NCI-H526 treated with DMSO at 0.1 percent for 48 hours (cell line): Measurements from ENCODE around the gene HK1.
"Not testable (repeated sequence)": the region's sequence is repeated elsewhere in the genome, so short reads cannot be mapped to it uniquely, and the experiment has no call there.

Experiments used
- DNase-seq: peaks from one replicate; lab custom pipeline; 2025; lab: John Stamatoyannopoulos, UW

HK1 gene

DNA sequence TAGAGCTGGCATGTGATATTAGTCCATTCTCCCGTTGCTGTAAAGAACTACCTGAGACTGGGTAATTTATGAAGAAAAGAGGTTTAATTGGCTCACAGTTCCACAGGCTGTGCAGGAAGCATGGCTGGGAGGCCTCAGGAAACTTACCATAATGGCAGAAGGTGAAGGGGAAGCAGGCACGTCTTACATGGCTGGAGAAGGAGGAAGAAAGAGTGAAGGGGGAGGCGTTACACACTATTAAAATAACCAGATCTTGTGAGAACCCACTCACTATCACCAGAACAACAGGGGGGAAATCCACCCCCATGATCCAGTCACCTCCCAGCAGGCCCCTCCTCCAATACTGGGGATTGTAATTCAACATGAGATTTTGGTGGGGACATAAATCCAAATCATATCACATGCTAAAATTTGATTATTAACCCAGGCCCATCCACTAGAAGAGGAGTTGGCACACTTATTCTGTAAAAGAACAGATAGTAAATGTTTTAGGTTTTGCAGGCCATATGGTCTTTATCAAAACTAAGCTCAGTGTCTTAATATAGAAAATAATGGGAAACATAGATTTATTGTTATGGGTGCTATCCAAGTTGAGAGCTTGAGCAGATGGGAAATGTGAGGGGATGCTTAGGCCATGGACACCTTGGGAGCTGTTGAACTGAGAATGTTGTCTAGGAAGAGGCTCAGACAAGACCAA lies 18.6 kb upstream of the HK1 start:
- DNase-seq = no peak

DNA sequence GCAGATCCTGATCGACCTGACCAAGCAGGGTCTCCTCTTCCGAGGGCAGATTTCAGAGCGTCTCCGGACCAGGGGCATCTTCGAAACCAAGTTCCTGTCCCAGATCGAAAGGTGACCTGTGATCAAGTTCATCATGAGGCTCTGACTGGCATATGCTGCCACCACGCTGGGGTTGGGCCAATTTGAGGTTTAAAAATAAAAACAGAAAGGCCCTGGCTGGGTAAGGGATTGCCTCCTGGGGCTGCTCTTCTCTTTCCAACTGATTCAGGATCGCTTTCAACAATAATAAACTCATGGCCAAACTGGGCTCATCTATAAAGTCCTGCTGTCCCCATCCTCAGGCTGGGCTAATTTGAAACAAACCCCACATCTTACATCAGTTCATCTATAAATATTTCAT lies 17.1 kb upstream of the HK1 start:
- DNase-seq = no peak

DNA sequence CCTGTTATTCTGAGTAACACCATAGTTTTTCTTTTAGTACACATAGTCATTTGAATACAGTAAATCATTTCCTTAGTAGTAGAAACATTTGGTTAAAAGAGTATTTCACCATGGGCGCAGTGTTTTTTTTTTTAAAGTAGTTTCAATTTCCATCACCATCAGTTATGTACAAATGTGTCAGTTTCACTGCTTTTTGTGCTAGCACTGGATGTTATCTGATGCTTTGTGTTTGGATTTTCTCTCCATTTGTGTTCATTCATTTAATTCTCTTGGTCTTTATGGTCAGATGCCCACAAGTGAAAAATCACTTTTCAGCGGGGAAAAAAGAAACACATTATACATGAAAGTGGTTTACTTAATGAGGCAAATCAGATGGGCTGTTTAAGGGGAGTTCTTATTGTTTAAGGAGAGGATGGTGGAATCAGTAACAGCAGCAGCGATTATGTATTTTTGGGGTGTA lies 16.0 kb upstream of the HK1 start:
- no peak for DNase-seq

DNA sequence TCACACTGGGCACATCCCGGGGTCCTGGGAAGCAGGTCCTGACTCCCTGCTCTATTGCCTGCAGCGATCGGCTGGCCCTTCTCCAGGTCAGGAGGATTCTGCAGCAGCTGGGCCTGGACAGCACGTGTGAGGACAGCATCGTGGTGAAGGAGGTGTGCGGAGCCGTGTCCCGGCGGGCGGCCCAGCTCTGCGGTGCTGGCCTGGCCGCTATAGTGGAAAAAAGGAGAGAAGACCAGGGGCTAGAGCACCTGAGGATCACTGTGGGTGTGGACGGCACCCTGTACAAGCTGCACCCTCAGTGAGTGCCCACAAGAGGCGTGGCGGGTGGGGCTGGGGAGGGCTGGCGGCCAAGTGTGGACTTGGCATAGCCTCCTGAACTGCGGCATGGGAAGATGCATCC lies 12.8 kb upstream of the HK1 start:
- no peak for DNase-seq

DNA sequence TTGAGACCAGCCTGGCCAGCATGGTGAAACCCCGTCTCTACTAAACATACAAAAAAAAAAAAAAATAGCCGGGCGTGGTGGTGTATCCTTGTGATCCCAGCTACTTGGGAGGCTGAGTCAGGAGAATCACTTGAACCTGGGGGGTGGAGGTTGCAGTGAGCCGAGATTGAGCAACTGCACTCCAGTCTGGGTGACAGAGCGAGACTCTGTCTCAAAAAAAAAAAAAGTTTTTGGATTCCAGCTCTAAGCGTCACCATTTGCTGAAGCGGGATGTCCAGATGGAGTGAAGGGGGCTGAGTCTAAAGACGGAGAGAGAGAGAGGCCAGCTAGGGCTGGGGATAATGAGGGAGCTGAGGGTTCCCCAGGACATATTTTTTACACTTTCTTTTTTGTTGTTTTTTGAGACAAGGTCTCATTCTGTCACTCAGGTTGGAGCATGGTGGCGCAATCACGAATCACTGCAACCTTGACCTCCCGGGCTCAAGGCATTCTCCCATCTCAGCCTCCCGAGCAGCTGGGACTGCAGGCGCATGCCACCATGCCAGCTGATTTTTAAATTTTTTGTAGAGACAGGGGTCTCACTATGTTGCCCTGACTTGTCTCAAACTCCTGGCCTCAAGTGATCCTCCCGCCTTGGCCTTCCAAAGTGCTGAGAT lies 9.4 kb upstream of the HK1 start:
- no peak for DNase-seq

DNA sequence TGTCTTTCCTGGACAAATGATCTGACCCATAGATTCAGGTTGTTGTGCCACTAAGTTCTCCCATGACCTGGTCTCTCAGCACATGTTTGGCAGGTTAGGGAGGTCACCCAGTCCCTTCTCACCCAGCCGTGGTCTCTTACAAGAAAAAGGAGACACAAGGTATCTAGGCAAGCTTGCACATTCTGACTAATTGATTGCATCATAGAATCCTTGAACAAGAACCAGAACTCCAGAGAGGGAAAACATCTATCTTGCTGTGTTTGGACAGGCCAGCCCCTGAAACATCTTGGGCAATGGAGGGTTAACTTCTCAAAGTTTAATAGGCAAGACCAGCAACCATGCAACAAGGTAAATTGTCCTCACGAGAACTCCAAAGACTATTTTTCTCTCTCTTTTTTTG lies 8.5 kb upstream of the HK1 start:
- DNase-seq = no peak

DNA sequence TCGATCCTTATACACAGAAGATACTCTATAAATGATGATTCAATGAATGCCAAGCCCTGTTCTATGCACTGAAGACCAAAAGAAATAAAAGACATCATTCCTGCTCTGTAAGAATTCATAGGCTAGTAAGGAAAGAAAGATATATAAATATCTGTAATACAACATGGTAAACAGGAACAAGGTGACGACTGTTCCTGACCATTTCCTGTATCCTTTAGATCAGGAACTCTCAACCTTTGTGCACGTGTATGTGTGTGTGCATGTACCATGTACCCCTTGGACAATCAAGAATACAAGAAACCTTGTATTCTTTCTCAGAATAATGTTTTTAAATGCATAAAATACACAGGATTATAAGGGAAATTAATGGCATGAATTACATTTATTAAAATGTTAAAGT lies 7.3 kb upstream of the HK1 start:
- DNase-seq = no peak

DNA sequence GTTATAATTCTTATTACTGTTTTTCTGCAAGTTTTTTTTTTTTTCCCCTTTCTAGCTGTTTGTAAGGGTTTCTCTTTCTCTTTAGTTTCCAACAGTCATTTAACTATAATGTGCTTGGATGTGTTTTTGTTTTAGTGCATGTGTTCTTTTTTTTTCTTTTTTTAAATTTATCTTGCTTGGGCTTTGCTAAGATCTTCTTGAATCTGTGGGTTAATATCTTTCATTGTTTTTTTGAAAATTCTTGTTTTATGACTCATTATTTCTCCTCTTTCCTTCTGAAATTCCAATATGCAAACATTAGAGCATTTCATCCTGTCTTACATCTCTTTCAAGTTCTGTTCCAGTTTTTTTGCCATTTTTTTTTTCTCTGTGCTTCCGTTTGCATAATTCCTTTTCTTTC lies 5.7 kb upstream of the HK1 start:
- DNase-seq = no peak

DNA sequence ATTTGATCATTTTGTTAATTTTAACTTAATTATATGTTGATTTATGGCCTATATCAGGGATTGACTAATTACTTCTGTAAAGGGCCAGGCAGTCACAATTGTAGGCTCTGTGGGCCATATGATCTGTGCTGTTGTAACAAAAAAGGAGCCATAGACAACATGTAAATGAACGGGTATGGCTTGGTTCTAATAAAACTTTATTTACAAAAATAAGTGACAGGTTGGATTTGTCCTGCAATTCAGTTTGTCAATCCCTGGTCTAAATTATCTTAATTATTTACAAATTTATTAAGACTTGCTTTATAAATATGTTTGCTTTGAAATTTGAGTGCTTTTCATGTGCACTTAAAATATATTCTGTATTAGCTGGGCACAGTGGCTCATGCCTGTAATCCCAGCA lies 2.9 kb upstream of the HK1 start:
- DNase-seq = no peak

DNA sequence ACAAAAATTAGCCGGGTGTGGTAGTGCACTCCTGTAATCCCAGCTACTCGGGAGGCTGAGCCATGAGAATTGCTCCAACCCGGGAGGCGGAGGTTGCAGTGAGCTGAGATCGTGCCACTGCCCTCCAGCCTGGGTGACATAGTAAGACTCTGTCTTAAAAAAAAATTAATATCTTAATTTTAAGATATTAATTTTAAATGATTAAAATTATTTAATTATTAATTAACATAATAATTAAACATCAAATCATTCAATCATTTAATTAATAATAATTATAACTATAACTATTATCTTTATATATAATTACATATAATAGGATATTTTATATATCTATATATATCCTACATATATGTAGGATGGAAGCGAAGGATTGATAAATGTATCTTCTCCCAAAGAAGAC lies 1.8 kb upstream of the HK1 start:
- DNase-seq = no peak

DNA sequence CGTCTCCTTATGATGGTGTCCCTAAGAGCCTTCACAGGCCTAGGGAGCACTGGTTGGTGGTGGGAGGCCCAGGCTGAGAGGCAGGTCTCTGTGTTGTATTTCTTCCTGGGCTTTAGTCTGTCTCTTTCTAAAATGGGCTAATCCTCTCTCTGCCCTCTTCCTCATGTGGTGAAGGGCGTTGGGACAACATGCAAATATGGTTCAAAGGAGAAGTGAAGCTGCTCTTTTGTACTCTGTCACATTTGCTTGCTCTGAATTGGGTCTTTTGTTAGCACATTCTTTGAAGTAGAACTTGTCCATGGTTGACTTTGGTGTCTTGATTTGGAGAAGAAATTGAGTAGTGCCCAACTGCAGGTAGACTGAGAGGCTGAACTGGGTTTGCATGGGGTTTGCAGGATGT lies 814 bp downstream of the HK1 start:
- no peak for DNase-seq

DNA sequence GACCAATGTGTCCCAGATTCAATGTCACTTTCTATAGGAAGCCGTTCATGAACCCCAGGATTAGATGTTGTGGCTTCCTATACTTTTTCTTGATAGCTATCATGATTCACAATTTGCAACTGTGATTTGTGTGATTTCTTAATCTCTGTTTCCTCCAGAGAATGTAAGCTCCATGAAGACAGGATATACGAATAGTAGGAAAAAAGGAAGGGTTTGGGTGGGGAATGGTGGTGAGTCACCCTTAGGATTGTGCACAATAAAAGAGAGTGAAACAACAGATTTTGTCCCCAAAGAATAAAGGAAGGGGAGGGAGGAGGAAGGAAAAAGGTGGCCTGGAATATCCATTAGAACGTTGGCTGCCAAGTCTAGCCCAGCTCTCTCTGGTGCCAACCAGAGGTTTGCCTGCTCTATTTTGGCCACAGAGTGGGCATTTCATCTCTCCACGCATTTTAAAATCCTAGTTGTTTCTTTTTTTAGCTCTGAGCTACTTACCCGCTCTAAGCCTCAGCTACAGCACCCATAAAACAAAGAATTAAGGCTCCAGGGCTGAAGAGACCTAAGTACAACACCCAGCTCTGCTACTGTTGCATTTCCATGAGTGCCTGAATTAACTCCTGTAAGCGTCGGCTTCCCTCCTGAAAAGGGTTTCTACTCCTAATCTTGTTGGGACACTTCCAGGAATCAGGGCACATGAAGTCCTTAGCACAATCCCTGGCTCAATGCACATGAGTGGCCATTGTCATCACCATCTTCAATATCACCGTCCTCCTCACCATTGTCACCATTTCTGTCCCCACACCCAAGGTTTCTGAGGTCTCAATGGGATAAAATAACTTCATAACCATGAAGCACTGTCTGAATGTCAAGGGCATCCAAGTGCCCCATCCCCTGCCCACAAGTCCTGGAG lies 3.5 kb downstream of the HK1 start:
- DNase-seq = no peak

DNA sequence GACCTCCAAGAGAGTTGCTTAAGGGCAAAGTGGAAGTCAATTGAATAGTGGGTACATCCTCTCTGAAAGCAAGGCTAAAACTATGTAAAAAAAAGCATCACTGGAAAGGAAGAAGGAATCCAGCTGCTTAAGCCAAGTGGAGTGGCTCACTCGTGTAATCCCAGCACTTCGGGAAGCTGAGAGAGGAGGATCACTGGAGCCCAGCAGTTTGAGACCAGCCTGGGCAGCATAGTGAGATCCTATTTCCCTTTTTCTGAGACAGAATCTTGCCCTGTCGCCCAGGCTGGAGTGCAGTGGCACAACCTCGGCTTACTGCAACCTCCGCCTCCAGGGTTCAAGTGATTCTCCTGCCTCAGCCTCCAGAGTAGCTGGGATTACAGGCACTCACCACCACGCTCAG lies 6.1 kb downstream of the HK1 start:
- not testable (repeated sequence) for DNase-seq

DNA sequence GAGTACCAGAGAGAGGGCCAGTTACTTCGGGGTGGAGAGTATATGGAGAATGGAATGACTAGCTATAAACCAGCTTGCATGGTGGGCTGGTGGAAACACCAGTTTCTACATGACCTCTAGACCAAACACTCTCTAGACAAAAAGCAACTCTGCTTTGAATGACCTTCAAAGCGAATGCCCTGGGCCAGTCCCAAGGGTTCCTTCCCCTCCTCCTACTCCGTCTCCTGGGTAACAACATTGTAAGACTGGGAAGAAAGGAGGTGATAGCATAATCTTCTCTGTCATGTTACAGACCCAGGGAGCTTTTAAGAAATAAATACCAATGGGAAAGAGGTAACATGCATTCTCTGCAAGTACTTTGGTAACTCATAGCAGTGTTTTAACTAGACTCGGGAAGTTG lies 7.4 kb downstream of the HK1 start:
- DNase-seq = no peak

DNA sequence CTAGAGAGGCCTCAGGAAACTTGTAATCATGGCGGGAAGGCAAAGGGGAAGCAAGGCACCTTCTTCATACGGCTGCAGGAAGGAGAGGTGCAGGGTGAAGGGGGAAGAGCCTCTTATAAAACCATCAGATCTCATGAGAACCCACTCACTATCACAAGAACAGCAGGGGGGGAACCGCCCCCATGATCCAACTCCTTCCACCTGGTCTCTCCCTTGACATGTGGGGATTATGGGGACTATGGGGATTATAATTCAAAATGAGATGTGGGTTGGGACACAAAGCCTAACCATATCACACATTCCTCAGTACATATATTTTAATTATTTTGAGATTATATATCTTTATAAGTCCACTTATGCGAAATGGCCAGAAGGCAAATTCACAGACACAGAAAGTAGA lies 8.9 kb downstream of the HK1 start:
- no peak for DNase-seq

DNA sequence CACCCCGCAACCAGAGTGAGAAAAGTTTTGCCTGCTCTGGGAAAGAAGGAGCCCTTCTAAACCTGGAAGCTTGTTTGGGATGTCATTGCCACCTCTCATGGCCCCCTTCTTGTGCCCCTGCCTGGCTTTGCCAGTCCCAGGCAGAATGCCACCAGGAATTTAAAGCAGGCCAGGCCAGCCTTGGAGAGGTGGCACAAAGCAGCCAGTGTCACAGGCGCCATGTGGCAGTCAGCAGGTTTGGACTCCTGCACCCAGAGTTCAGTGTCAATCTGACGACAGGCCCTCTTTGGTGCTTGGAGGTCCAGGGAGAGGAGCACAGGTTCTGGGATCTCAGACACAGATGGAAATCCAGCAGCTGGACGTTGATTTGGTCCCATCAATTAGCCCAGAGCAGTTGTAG lies 12.7 kb downstream of the HK1 start:
- no peak for DNase-seq

DNA sequence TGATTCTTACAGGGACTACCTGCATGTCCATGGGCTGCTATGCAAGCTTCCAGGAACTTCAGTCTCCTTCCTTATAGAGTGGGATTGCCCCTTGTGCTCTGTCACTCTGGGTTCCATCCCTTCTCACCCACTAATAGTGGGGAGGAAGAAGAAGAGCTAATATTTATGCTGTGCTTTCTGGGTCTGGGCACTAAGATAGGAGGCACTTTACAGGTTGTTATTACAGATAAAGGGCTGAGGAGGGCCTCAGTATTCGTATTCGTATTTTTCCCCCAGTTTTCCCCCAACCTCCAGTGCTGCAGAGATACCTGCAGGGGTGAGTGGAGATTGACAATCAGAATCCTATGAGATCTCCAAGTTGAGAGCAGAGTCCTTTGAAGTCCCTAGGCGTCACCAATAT lies 14.2 kb downstream of the HK1 start:
- no peak for DNase-seq

DNA sequence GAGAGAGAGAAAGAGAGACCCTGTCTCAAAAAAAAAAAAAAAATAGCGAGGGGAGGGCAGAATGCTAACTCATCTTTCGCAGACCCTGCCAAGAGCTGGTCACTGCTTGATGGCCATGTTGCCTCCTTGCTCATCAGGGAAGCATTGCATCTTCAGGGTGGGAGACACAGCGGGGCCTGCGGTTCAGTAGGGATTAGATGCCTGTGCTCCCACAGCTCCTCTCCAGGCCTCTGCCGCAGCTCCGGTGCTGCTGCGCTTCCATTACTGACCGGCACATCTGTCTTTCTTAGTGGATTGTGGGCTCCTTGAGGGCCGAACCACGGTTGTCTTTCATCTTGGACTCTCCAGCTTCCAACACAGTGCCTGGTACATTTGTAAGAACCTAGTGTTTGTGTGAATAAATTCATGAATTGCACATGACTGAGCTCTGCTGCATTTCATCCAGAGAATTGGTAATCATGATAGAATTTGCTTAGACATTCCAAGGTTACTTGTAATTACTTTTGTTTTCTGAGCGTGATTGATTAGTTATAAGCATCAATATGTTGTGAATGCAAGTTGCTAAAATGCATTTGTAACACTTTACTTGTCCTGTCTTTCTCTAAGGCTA lies 16.8 kb downstream of the HK1 start:
- no peak for DNase-seq

DNA sequence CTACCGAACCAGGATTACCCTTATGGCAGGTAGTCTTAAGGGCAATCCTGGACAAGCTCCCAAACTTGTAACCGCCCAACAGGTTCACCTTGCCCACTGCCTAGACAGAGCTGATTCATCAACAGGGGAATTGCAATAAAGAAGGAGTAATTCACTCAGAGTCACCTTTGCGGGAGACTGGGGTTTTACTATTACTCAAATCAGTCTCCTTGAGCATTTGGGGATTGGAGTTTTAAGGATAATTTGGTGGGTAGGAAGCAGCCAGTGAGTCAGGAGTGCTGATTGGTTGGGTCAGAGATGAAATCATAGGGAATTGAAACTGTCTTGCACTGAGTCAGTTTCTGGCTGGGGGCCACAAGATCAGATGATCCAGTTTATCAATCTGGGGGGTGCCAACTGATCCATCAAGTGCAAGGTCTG lies 25.3 kb downstream of the HK1 start:
- DNase-seq = no peak

DNA sequence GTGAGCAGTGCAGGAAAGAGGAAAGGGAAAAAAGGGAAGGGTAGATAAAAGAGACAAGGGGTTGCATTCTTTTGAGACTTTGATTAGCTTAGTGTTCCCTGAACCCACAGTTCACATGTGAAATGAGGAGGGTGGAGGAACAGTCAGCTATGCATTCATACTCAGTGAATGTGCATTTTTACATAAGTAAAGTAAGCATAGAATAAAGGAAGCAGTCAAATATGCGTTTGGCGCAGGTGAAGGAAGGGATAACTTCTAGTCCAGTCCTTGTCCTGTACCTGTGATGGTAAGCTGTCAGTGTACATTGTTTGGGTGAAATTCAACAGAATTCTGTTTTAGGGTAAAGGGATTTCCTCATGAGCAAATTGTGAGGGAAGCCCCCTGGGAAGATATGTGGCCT lies 28.1 kb downstream of the HK1 start:
- no peak for DNase-seq

DNA sequence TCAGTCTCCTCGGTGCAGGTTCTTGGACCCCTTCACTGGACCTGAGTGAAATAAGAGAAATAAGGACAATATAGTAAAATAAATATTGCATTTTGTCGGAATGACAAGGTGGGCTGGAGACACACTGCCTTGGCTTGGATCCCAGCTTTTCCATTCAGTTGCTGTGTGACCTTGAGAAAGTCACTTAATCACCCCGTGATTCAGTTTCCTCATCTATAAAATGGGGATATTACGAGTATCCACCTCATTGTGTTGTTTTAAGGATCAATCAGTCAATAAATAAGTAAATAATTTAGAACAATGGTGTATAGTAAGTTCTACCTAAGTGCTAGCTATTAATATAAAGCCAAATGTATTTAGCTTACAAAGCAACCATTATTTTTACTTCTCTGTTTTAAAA lies 29.1 kb downstream of the HK1 start:
- no peak for DNase-seq

DNA sequence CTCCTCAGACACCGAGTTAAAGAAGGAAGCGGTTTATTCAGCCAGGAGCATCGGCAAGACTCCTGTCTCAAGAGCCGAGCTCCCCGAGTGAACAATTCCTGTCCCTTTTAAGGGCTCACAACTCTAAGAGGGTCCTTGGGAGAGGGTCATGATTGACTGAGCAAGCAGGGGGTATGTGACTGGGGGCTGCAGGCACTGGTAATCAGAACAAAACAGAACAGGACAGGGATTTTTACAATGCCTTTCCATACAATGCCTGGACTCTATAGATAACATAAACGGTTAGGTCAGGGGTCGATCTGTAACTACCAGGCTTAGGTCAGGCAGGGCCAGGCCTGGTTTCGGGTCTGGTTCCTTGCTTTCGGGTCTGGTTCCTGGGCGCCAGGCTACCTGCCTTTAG lies 30.0 kb downstream of the HK1 start:
- not testable (repeated sequence) for DNase-seq

DNA sequence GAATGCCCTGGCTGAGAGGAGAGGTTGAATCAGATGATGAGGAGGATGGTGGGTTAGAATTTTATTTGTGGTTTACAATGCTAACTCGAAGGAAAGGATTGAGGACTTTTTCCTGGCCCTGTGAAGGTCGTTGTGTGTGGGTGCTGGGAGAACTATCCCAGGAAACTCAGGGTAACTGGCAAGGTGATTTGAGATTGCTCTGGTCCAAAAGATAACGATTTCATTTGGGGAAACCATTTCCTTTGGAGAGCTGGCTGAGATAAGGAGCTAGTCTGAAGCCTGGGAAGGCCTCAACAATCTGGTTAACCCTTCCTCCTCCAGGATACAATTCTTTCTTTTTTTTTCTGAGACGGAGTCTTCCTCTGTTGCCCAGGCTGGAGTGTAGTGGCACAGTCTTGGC lies 33.0 kb downstream of the HK1 start:
- no peak for DNase-seq
